Left lobe of liver (tissue), 2 donors: ENCODE measurements around the gene FOXC2. TPM values are rescaled to one million over a fixed set of nuclear protein-coding genes. Genes with fewer than 3 reads are reported as not detected.

Experiments
- ATAC-seq: fragments of 200-7000 bp; cut with Tn5 transposase; one replicate; pipeline ENCODE4 v1.9.1; 2020; ENCODE audit warnings: mild to moderate bottlenecking, moderate library complexity
- DNase-seq: peaks from one replicate; pipeline ENCODE4 v3.0.0-alpha.2; 2020; ENCODE audit warnings: low spot score
- total RNA-seq: library from RNA; stranded (reverse); gene quantifications from one replicate; pipeline ENCODE4 v1.2.1, GENCODE V29; 2021
- donor health status: DM: no; HTN: no; CAD: no; lungs with moderate emphysema.
- donor health status: DM: no; HTN: yes; CAD: no.

FOXC2 gene
- total RNA-seq, 1 donor from 2014 or later, result 0.13 TPM

- DNase-seq (no peak), ATAC-seq (no peak)
These were observed 34.2 kb upstream of the FOXC2 start for GRCh38 chr16:86532526-86532815.

- DNase-seq (no peak), ATAC-seq (no peak)
These were observed 33.6 kb upstream of the FOXC2 start for GRCh38 chr16:86533076-86533475.

DNA sequence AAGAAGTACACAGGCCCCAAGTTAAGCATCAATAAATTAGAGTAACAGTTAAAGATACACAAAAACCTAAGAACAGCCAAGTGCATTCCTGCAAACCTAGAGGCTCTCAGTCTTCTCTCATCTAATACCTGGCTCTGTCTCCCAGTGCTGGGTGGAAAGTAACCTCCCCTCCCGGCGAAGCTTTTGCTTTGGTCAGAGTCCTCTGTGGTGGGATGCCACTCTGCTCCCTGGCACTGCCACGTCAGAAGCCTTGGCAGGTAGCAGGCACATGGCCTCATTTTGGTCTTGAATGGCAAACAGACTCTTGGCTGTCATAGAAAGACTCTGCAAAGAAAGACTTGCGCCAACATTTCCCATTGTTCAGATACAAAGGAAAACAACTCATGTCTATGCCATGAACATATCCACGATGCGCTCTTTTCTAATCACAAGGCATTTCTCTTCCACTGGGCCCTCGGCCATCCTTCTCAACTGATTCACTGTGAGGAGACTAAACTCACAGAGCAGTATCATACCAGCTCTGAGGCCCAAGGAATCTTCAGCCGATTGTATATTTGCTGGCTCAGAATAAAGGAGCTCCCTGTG lies 32.8 kb upstream of the FOXC2 start:
- ATAC-seq (no peak), DNase-seq (no peak)

- ATAC-seq, result no peak
- no peak for DNase-seq
These were observed 31.6 kb upstream of the FOXC2 start for GRCh38 chr16:86534779-86535615.

GRCh38 chr16:86536621-86537020 lies 30.0 kb upstream of the FOXC2 start:
- ATAC-seq (no peak), DNase-seq (no peak)

DNA sequence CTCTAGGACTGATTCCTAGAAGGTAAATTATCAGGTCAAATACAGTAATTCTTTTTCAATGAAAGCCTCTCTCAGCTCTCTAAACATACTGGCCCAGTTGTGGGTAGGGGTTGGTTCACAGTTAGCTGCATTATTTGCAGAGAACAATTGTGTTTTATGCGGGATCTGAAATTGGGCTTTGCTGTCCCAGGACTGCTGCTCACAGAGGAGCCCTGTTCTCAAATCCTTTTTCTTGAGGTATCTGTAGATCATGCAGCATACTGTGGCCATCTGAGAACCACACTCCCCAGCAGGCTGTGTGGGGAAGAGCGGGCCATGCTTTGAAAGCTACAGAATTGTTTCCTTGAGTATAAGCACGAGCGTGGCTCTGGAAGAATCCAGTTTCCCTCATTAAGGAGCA lies 29.1 kb upstream of the FOXC2 start:
- ATAC-seq, result no peak

DNA sequence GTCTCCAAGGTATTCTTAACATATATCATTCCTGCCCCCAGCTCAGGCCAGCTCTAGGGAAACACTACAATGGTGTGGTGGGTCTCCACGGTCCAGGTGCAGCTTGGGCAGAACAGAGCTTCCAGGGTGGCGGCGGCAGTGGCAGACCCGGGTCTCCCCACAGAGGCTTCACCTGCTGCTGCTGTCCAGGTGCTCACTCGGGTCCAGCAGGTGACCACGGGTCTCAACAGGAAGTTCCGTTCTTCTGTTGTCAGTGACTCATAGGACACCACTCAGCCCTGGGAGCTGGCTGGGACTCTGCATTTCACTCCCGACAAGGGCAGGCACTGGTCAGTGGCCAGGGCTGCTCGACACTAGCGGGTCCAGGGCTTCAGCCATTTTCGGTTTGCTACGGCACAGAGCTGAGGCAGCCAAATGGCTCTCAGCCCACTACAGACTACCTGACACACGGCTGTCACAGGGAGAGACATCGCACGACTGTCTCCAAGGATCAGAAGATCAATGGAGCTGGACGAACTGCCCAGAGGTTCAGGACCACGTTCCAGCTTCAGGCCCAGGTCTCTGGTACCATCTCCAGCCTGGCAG lies 28.3 kb upstream of the FOXC2 start:
- ATAC-seq (no peak), DNase-seq (no peak)

More for the DNA sequence above, 29.1 kb upstream of the FOXC2 start:
- no peak for DNase-seq

DNA sequence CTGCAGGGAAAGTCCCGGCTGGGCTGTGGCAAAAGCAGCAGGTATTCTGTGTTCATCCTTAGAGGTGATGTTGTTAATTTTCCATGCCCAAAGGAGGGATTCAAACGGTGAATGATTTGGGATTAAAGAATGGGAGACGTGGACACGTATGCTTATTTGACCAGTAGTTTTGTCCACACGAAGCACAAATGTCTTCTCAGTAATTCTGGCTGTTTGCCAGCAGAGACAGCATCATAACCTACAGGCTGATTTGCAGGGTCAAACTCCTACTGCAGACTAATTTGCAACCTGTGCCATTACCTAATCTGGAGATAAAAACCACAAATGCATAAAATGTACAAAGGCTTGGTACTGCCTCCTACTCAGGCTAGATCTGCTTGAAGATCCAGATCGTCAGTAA lies 25.7 kb upstream of the FOXC2 start:
- ATAC-seq, result no peak
- no peak for DNase-seq

DNA sequence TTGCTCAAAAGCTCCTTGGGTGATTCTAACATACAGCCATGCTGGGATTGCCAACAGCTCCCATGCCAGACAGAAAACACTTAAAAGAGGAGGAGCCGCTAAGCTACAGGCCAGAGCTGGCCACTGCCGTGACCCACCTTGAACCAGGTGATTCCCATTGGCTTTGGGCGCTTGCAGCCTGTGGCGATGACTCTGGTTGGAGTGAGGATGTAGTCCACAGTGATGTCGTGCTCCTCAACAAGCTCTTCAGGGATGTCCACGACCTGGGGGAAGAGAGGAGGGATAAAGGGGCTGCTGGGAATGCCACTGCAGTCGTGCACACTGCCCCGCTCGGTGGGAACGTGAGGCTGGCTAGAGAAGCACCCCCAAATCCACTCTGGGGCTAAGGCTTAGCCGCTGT lies 25.1 kb upstream of the FOXC2 start:
- DNase-seq, result no peak
- no peak for ATAC-seq

- no peak for ATAC-seq
- DNase-seq, result no peak
These were observed 23.6 kb upstream of the FOXC2 start for GRCh38 chr16:86542756-86543750.

- ATAC-seq, result no peak
- no peak for DNase-seq
These were observed 21.1 kb upstream of the FOXC2 start for GRCh38 chr16:86545481-86545880.

GRCh38 chr16:86545954-86546637 lies 20.5 kb upstream of the FOXC2 start:
- DNase-seq, result no peak
- ATAC-seq, result no peak

DNA sequence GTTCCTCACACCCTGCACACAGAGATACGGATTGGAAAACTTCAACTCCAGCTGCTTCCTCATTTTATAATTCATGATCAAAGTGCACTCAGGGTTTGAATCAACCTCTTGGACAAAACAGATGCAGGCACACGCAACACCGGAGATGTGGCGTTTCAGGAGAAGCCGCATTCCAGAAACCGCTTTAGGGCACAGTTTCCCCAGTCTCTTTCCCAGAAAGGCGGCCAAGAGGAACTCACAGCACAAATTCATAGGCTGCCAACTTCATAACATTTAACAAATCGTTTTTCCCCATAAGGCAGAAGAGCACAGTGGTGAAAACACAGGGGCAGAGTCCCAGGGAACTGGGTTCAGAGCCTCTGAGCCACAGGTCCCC lies 20.0 kb upstream of the FOXC2 start:
- no peak for ATAC-seq
- DNase-seq, result no peak

GRCh38 chr16:86547286-86547685 lies 19.3 kb upstream of the FOXC2 start:
- no peak for ATAC-seq
- no peak for DNase-seq

DNA sequence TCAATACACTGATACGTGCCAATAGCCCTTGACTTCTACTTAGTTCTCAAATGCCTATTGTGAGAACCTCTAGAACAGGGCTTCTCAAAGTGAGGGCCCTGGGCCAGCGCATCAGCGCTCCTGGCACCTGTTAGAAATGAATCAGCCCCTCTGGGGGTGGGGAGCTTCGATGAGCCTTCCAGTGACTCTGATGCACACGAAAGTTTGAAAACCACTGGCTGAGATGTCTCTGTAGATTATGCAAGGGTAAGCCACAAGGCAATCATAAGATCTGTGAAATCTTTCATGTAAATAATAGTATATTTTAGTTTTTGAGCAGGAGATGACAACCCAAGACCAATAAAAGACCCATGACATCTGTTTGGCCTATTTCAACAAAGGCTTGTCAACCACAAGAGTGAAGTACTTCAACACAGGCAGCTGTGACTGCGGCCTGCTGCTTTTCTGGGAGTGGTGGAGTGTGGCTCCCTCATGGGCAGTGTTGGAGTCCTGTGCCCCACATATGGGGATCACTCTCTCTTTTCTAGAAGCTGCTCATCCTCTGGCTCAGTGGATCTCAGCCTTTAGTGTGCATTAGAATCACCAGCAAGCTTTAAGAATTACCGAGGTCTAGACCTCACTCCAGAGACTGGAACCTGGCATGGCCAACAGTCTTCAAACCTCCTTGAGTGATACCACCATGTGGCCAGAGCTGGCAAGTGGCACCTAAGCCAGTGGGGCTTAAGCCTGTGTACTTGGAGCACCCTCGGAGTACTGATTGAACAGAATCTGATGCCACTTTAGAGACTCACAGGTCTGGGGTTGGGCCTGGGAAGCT lies 17.3 kb upstream of the FOXC2 start:
- ATAC-seq (no peak), DNase-seq (no peak)

DNA sequence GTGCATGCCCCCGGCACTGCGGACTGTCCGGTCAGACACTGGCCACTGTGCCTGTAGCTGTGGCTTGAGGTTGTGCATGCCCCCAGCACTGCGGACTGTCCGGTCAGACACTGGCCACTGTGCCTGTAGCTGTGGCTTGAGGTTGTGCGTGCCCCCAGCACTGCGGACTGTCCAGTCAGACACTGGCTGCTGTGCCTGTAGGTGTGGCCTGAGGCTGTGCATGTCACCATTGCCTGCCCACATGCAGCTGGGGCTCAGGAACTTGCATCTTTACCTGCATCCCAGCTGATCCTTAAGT lies 16.8 kb upstream of the FOXC2 start:
- ATAC-seq (no peak), DNase-seq (no peak)

DNA sequence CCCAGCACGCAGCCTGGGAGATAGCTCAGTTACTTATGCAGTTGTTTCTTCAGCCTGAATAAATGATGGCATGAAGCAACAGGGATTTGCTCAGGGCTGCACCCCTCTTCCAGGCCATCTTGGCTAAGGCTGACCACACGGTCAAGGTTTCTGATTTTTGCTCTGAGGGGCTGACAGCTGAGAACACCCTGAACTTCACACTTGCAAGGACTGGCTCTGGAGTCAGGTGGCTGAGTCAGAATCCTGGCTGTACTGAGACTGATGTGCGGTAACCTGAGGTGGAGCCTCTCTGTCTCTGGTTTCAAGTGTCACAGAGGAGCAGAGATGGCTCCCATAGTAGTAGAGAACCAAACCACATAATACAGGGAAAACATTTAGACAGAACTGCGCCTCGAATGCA lies 16.3 kb upstream of the FOXC2 start:
- ATAC-seq (no peak), DNase-seq (no peak)

DNA sequence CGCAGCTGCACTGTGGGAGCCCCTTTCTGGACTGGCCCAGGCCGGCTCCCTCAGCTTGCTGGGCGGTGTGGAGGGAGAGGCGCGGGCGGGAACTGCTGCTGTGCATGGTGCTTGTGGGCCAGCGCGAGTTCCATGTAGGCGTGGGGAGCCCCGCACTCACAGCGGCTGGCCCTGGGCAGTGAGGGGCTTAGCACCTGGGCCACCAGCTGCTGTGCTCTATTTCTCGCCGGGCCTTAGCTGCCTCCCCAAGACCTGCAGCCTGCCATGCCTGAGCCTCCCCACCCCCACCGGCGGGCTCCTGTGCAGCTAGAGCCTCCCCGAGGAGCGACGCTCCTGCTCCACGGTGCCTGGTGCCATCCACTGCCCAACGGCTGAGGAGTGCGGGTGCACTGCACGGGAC lies 13.3 kb upstream of the FOXC2 start:
- DNase-seq (no peak), ATAC-seq (no peak)

DNA sequence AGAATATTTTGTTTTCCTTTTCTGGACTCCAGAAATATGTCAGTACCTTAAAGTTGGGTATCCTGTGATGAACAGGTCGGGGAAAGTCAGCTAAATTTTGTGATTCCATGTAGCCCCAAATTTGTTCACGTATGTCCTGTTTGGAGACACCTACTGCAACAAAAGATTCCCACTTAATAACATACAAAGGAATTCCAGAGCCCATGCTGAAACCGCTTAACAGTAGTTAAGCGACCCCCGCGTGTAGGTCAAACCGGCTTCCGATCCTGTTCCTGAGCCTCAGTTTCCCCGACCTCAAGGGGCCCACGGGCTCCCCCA lies 12.1 kb upstream of the FOXC2 start:
- ATAC-seq (no peak), DNase-seq (no peak)
